GM12873 (cell line): ENCODE measurements around the gene ZNF835.

ENCODE experiments used
- TF ChIP-seq, protein P1 (sequence below): IDR thresholded peaks from 2 replicates; pipeline ENCODE4 v1.5.1; 2012; ENCODE audit warnings: low read depth, mild to moderate bottlenecking, moderate library complexity, low read length, control low read depth; ENCODE audit not compliant: insufficient read depth; ENCODE audit errors: missing control alignments

Gene ZNF835

GRCh38 chr19:56612737-56613136 lies 58.8 kb downstream of the ZNF835 start:
- TF ChIP-seq, protein P1, sequence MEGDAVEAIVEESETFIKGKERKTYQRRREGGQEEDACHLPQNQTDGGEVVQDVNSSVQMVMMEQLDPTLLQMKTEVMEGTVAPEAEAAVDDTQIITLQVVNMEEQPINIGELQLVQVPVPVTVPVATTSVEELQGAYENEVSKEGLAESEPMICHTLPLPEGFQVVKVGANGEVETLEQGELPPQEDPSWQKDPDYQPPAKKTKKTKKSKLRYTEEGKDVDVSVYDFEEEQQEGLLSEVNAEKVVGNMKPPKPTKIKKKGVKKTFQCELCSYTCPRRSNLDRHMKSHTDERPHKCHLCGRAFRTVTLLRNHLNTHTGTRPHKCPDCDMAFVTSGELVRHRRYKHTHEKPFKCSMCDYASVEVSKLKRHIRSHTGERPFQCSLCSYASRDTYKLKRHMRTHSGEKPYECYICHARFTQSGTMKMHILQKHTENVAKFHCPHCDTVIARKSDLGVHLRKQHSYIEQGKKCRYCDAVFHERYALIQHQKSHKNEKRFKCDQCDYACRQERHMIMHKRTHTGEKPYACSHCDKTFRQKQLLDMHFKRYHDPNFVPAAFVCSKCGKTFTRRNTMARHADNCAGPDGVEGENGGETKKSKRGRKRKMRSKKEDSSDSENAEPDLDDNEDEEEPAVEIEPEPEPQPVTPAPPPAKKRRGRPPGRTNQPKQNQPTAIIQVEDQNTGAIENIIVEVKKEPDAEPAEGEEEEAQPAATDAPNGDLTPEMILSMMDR: no peak
